SK-N-SH treated with all-trans-retinoic acid at 6 μM for 48 hours (cell line): ENCODE data around the gene CCR6.

Source experiments
- ATAC-seq: fragments of 200-7000 bp; cut with Tn5 transposase; 3 replicates; pipeline ENCODE4 v1.9.1; 2020; ENCODE audit warnings: mild to moderate bottlenecking, moderate library complexity
- ARNTL ChIP-seq: fragments of 450-650 bp; formaldehyde crosslinking; IDR thresholded peaks from 2 replicates; pipeline ENCODE4 v1.5.0; 2020; ENCODE audit warnings: low read depth, mild to moderate bottlenecking, moderate library complexity, borderline replicate concordance
- BACH2 ChIP-seq: fragments of 250-450 bp; sonication (Bioruptor Pico); IDR thresholded peaks from 2 replicates; pipeline ENCODE4 v1.9.0; 2021; ENCODE audit warnings: mild to moderate bottlenecking, borderline replicate concordance
- CREB5 ChIP-seq: fragments of 250-450 bp; sonication (Bioruptor Pico); IDR thresholded peaks from 2 replicates; pipeline ENCODE4 v1.5.1; 2020; ENCODE audit warnings: low read depth, mild to moderate bottlenecking, moderate library complexity
- CSDC2 ChIP-seq: fragments of 250-450 bp; sonication (Bioruptor Pico); IDR thresholded peaks from 2 replicates; pipeline ENCODE4 v1.5.0; 2020; ENCODE audit warnings: mild to moderate bottlenecking, moderate library complexity
- ESRRG ChIP-seq: fragments of 250-450 bp; sonication (Bioruptor Pico); IDR thresholded peaks from 2 replicates; pipeline ENCODE4 v1.6.1; 2021; ENCODE audit warnings: mild to moderate bottlenecking
- ISL1 ChIP-seq: fragments of 250-450 bp; sonication (Bioruptor Pico); IDR thresholded peaks from 2 replicates; pipeline ENCODE4 v2.1.2; 2022; ENCODE audit warnings: mild to moderate bottlenecking, moderate library complexity
- OSR1 ChIP-seq: fragments of 250-450 bp; sonication (Bioruptor Pico); IDR thresholded peaks from 2 replicates; pipeline ENCODE4 v1.8.0; 2022; ENCODE audit warnings: moderate library complexity, mild to moderate bottlenecking, inconsistent platforms
- POU6F1 ChIP-seq: fragments of 250-450 bp; sonication (Bioruptor Pico); IDR thresholded peaks from 2 replicates; pipeline ENCODE4 v1.8.0; 2021; ENCODE audit warnings: low read depth, mild to moderate bottlenecking, moderate library complexity, borderline replicate concordance
- PPARA ChIP-seq: fragments of 250-450 bp; sonication (Bioruptor Pico); IDR thresholded peaks from 2 replicates; pipeline ENCODE4 v1.5.0; 2020; ENCODE audit warnings: mild to moderate bottlenecking, borderline replicate concordance
- RARB ChIP-seq: fragments of 250-450 bp; sonication (Bioruptor Pico); IDR thresholded peaks from 2 replicates; pipeline ENCODE4 v1.8.0; 2021; ENCODE audit warnings: mild to moderate bottlenecking, moderate library complexity
- SNAI2 ChIP-seq: fragments of 250-450 bp; sonication (Bioruptor Pico); IDR thresholded peaks from 2 replicates; pipeline ENCODE4 v1.5.0; 2020; ENCODE audit warnings: mild to moderate bottlenecking, moderate library complexity
- TCF4 ChIP-seq: fragments of 250-450 bp; sonication (Bioruptor Pico); IDR thresholded peaks from 2 replicates; pipeline ENCODE4 v1.8.0; 2021; ENCODE audit warnings: mild to moderate bottlenecking, moderate library complexity, borderline replicate concordance
- TOX ChIP-seq: fragments of 250-450 bp; sonication (Bioruptor Pico); IDR thresholded peaks from 2 replicates; pipeline ENCODE4 v1.8.0; 2021; ENCODE audit warnings: mild to moderate bottlenecking, moderate library complexity, borderline replicate concordance
- ZC3H10 ChIP-seq: fragments of 250-450 bp; sonication (Bioruptor Pico); IDR thresholded peaks from 2 replicates; pipeline ENCODE4 v1.5.1; 2021; ENCODE audit warnings: mild to moderate bottlenecking, moderate library complexity
- ZFP3 ChIP-seq: fragments of 250-450 bp; sonication (Bioruptor Pico); IDR thresholded peaks from 2 replicates; pipeline ENCODE4 v1.5.0; 2020; ENCODE audit warnings: mild to moderate bottlenecking, moderate library complexity
- ZFP30 ChIP-seq: fragments of 450-650 bp; formaldehyde crosslinking; IDR thresholded peaks from 2 replicates; pipeline ENCODE4 v1.5.0; 2022; ENCODE audit warnings: mild to moderate bottlenecking, moderate library complexity
- ZNF565 ChIP-seq: fragments of 450-650 bp; formaldehyde crosslinking; conservative IDR thresholded peaks from 2 replicates; pipeline ENCODE4 v1.5.0; 2020; ENCODE audit warnings: low read depth, mild to moderate bottlenecking, moderate library complexity
- ZNF70 ChIP-seq: fragments of 450-650 bp; formaldehyde crosslinking; IDR thresholded peaks from 2 replicates; pipeline ENCODE4 v1.5.0; 2020; ENCODE audit warnings: mild to moderate bottlenecking, moderate library complexity
- ZNF8 ChIP-seq: fragments of 450-650 bp; formaldehyde crosslinking; IDR thresholded peaks from 2 replicates; pipeline ENCODE4 v1.5.0; 2020; ENCODE audit warnings: mild to moderate bottlenecking, moderate library complexity
- TF ChIP-seq, protein P1 (sequence below): fragments of 250-450 bp; sonication (Bioruptor Pico); IDR thresholded peaks from 2 replicates; pipeline ENCODE4 v1.8.0; 2020; ENCODE audit warnings: mild to moderate bottlenecking, moderate library complexity, borderline replicate concordance
- TF ChIP-seq, protein P2 (sequence below): fragments of 250-450 bp; sonication (Bioruptor Pico); IDR thresholded peaks from 2 replicates; pipeline ENCODE4 v1.5.1; 2021; ENCODE audit warnings: mild to moderate bottlenecking, moderate library complexity

Gene CCR6

GRCh38 chr6:167113047-167113754, 9.7 kb upstream of the CCR6 start:
- no peak for TF ChIP-seq ZNF8 (CRISPR knock-in tag)
- TF ChIP-seq POU6F1 (CRISPR knock-in tag): no peak
- no peak for TF ChIP-seq BACH2 (CRISPR knock-in tag)
- no peak for TF ChIP-seq ISL1
- no peak for TF ChIP-seq CSDC2 (CRISPR knock-in tag)
- TF ChIP-seq, protein P1, sequence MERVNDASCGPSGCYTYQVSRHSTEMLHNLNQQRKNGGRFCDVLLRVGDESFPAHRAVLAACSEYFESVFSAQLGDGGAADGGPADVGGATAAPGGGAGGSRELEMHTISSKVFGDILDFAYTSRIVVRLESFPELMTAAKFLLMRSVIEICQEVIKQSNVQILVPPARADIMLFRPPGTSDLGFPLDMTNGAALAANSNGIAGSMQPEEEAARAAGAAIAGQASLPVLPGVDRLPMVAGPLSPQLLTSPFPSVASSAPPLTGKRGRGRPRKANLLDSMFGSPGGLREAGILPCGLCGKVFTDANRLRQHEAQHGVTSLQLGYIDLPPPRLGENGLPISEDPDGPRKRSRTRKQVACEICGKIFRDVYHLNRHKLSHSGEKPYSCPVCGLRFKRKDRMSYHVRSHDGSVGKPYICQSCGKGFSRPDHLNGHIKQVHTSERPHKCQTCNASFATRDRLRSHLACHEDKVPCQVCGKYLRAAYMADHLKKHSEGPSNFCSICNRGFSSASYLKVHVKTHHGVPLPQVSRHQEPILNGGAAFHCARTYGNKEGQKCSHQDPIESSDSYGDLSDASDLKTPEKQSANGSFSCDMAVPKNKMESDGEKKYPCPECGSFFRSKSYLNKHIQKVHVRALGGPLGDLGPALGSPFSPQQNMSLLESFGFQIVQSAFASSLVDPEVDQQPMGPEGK: no peak
- TF ChIP-seq ESRRG: no peak
- ATAC-seq: no peak

- ATAC-seq: no peak
- TF ChIP-seq ESRRG (no peak), ZFP30 (no peak), BACH2 (CRISPR knock-in tag) (no peak), POU6F1 (CRISPR knock-in tag) (no peak), TCF4 (CRISPR knock-in tag) (no peak), SNAI2 (CRISPR knock-in tag) (no peak), OSR1 (no peak)
These were observed 8.7 kb upstream of the CCR6 start for GRCh38 chr6:167113935-167114910.

GRCh38 chr6:167115054-167115453, 7.8 kb upstream of the CCR6 start:
- TF ChIP-seq SNAI2 (CRISPR knock-in tag): no peak
- no peak for TF ChIP-seq OSR1
- no peak for TF ChIP-seq ZFP3 (CRISPR knock-in tag)
- no peak for TF ChIP-seq ZFP30
- TF ChIP-seq ZC3H10: no peak
- TF ChIP-seq TOX (CRISPR knock-in tag): no peak
- TF ChIP-seq, protein P2, sequence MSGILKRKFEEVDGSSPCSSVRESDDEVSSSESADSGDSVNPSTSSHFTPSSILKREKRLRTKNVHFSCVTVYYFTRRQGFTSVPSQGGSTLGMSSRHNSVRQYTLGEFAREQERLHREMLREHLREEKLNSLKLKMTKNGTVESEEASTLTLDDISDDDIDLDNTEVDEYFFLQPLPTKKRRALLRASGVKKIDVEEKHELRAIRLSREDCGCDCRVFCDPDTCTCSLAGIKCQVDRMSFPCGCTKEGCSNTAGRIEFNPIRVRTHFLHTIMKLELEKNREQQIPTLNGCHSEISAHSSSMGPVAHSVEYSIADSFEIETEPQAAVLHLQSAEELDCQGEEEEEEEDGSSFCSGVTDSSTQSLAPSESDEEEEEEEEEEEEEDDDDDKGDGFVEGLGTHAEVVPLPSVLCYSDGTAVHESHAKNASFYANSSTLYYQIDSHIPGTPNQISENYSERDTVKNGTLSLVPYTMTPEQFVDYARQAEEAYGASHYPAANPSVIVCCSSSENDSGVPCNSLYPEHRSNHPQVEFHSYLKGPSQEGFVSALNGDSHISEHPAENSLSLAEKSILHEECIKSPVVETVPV (CRISPR knock-in tag): no peak
- no peak for TF ChIP-seq ARNTL (CRISPR knock-in tag)
- no peak for TF ChIP-seq ZNF565 (CRISPR knock-in tag)
- no peak for TF ChIP-seq ZNF70
- no peak for TF ChIP-seq CSDC2 (CRISPR knock-in tag)
- TF ChIP-seq, all 23 proteins: peak for 0
- ATAC-seq: no peak

DNA sequence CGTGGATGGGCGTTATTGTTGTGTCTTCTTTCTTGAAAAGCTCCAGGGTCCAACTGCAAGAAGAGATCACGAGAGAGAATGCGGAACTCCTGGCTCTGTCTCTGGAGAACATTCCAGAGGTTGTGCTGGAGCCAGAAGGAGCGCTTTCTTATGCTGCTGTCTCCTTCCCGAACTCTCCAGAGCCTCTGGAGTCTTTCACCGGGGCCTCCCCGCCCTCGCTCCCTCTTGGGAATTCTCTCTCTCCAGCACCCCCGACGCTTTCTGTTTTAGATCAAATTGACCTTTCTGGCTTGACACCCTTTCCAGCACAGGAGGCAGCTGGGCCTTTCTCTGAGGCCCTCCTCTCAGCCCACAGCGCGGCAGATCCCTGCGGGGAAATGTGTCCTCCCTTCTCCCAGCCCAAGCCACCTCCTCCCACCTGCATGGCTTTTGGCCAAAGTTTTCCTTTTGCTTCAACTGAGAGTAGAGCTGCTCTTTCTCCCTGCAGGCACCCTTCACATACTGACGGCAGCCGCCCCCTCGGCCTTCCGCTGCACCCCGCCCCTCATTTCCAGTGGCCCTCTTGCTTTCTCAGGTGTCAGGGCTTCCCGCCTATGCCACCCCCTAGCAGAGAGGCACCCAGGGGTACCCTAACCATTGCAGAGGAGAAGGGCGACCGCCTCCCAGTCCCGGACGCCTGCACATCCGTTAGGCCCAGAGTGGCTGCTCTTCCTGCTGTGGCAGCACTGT, 6.6 kb upstream of the CCR6 start:
- TF ChIP-seq SNAI2 (CRISPR knock-in tag) (no peak), ZFP30 (no peak), ZFP3 (CRISPR knock-in tag) (no peak), CREB5 (CRISPR knock-in tag) (no peak), OSR1 (no peak), ESRRG (no peak), CSDC2 (CRISPR knock-in tag) (no peak), ZC3H10 (no peak), ISL1 (no peak), RARB (CRISPR knock-in tag) (no peak), BACH2 (CRISPR knock-in tag) (no peak), PPARA (no peak)
- TF ChIP-seq, protein P1: no peak
- no peak for ATAC-seq
